NCI-H128 (cell line): ENCODE results near the gene TNIK.
"Not testable (repeated sequence)": the region's sequence is repeated elsewhere in the genome, so short reads cannot be mapped to it uniquely, and the experiment has no call there.

Experiments
- DNase-seq: peaks from one replicate; lab custom pipeline; 2025; ENCODE audit not compliant: unreplicated experiment; lab: John Stamatoyannopoulos, UW

The TNIK gene

DNA sequence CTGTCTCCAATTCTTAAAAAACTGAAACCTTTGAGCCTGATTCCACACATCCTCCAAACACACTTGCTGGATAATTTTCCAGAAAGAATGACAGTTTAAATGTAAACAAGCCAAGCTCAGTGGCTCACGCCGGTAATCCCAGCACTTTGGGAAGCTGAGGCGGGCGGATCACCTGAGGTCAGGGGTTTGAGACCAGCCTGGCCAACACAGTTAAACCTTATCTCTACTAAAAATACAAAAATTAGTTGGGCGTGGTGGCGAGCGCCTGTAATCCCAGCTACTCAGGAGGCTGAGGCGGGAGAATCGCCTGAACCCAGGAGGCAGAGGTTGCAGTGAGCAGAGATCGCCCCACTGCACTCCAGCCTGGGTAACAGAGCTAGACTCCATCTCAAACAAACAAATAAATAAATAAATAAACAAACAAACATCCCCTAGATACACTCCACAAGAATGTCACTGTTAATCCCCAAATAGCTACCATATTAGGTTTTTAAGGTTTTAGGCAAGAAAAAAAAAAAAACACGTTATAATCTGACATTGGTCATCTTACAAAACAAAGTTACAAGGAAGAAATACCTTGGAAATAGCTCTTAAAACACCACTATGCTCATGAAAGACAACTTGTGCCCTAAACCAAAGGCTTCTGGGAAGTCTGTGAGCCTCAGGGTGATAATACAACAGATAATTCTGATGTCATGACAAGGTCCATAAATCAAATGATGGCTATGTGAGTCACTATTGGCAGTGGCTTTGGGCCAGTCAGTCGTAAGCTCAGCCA lies 13.2 kb downstream of the TNIK start:
- no peak for DNase-seq

DNA sequence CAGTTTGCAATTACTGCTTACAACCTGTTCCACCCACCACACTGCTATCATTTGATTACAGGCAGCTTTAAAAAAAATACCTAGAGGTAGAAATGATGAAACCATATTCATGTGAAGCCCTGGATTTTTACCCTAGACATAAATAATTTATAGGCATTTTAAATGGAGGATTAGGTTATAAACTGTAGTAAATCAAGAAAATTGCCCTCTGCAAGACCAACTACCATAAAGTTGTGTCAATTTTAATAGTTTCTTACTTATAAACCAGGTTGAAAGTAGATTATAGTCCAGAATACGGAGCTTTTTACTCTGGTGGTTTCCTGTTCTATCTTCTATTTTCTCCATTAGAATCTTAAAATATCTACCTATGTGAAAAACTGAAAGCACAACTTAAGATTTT lies 13.9 kb downstream of the TNIK start:
- no peak for DNase-seq

DNA sequence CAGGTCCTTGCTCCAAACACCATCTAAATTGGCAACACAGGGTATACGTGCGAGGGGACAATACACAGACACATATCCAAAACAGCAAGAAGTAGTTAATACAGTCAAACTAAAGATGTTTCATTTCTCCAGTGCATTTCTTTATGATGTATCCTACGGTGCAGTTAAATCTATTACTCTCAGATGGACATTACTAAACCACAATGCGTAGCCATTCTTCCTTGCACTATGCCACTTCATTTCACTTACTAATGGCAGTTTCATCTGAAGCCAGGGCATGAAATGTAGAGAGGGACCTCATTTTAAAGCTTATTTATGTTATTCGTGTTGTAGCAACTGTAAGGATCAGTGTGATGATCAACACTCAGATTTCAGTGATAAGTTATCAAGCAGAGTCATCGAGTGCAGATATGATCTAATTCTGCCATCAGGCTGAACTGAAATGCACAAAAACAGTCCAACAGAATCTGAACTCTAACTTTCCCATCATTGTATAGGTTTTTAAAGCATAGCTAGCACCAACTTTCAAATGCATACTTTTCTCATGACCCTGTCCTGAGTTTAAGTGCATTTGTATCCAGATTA lies 14.5 kb downstream of the TNIK start:
- DNase-seq, result no peak

DNA sequence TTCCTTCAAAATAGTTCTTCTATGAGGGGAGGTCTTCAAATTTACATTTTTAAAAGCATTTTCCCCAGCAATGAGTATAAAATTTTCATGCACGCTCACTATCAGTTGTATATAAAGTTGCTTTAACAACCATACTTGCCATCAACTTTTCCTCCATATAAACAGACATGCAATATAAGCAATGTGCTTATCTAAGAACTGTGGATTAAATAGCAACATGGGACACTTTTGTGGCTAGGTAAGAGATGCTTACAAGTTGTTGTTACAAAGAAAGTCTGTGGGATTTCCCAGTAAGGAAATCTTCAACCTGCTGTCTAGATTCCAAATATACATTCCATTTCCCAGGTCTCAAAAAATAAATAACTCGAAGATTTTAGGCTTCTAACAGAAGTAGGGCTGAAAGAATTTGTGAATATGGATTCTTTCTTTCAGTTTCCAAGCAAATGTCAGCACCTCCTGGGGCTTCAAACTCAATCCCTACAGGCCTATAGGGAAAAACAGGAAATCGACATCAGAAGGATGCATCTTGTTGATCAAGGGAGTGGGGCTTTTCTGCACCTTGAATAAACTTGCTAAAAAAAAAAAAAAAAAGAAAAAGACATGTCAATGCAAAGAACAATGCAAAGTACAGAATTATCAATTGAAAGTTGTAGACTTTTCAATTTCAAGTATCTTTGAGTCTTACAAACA lies 16.1 kb downstream of the TNIK start:
- DNase-seq, result no peak

GRCh38 chr3:171443211-171443957 lies 16.8 kb downstream of the TNIK start:
- no peak for DNase-seq

DNA sequence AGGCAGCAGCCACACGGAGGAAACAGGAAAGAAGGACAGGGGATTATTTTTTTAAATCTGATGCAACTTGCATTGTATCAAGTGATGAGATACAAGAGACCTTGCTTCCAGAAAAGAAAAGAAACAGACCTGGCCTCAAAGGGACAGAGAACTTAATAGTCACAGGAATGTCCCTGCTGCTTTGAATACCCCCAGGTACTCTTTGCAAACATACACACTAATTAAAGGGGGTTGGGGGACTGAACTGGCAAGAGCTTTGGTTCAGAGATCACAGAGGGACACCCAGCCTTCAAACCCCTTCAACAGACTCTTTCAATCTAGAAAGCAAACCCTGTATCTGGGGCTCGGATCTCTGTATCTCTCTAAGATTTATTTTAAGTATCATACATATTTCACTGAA lies 18.0 kb downstream of the TNIK start:
- no peak for DNase-seq

- DNase-seq, result no peak
Measured at GRCh38 chr3:171441381-171441780, 18.8 kb downstream of the TNIK start.

- no peak for DNase-seq
Measured at GRCh38 chr3:171439996-171440395, 20.2 kb downstream of the TNIK start.

DNA sequence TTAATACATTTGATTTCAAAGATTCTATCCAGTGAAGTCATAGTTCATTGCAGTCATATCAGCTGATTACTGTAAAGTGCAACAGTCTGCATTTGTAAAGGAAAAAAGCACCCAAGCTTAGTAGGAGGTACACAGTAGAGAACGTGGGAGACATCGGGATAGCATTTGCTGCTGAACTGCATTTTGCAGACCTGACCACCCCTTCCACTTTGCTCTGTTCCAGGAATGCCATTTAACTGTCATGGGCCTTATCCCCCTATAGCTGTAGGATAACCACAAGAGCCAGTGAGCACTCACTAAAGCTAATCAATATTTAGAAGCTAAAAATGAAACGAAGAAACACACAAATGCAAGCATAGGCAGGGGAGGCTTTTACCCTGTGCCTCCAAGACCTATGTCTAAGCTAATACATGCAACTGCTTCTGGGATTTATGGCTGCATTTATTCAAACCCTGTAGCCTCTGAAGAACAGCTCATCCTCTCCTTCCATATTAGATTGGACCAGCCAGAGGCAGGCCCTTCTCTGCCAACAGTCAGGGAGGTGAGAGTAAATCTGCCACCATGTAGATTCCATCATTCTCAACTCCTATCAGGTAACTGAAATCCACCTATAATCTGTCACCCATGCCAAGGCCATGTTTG lies 23.0 kb downstream of the TNIK start:
- DNase-seq, result no peak

- no peak for DNase-seq
Measured at GRCh38 chr3:171436380-171436779, 23.8 kb downstream of the TNIK start.

DNA sequence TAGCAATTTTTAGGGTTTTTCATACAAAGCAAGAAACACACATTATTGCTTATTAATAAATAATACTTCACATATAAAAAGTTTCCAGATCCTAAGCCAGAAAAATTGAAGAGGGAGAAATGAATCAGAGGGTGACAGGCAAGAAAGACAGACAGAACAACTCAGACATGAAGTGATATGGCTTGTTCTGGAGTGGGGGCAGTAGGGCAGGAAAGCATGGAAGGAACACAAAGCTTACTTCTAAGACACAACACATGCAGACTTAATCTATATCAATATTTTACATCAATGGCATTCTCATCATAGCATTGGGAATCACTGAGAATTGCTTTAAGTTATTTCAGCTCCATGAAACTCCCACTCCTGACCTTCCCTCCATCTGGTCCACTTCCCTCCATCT lies 24.4 kb downstream of the TNIK start:
- no peak for DNase-seq

- DNase-seq, result no peak
Measured at GRCh38 chr3:171435143-171435542, 25.1 kb downstream of the TNIK start.

- DNase-seq, result no peak
Measured at GRCh38 chr3:171432548-171432947, 27.7 kb downstream of the TNIK start.

- no peak for DNase-seq
Measured at GRCh38 chr3:171431550-171431949, 28.7 kb downstream of the TNIK start.

GRCh38 chr3:171430530-171430929 lies 29.7 kb downstream of the TNIK start:
- no peak for DNase-seq

DNA sequence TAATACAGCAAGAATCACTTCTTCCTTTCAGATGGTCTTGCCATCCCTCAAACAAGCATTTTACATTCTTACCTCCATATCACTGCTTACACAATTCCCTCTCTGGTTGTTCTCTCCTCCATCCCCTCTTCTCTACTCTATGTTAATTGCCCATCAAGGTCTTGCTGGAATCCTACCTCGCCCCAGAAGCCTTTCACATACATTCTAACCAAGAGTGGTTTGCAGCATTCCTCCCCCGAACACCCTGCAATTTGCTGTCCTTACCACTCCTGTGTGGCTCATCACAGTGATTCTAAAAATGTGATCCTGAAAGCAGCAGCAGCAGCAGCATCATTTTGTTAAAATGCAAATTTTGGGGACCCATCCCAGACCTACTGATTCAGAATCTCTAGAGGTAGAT lies 30.6 kb downstream of the TNIK start:
- no peak for DNase-seq

- DNase-seq, result no peak
Measured at GRCh38 chr3:171428892-171429291, 31.3 kb downstream of the TNIK start.

GRCh38 chr3:171428321-171428787 lies 31.9 kb downstream of the TNIK start:
- no peak for DNase-seq

GRCh38 chr3:171427771-171428320 lies 32.4 kb downstream of the TNIK start:
- DNase-seq, result no peak

GRCh38 chr3:171424063-171424462 lies 36.1 kb downstream of the TNIK start:
- not testable (repeated sequence) for DNase-seq

DNA sequence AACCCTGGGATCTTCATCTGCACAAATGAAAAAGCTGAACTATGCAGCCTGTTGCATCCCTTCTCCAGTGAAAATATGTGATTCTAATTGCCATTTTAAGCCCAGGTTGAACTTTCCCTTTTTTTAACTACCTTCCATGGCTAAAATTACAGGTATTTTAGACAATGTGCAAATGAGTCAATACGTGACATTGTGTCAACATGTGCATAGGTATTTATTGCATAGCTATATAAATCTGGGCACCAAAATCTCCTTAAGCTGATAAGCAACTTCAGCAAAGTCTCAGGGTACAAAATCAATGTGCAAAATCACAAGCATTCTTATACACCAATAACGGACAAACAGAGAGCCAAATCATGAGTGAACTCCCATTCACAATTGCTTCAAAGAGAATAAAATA lies 37.4 kb downstream of the TNIK start:
- not testable (repeated sequence) for DNase-seq
